Astrocyte (in vitro differentiated cells and primary cell): ENCODE measurements around the gene IGFN1. TPM values are rescaled to one million over a fixed set of nuclear protein-coding genes. Genes with fewer than 3 reads are reported as not detected.
"Not testable (repeated sequence)": the region's sequence is repeated elsewhere in the genome, so short reads cannot be mapped to it uniquely, and the experiment has no call there.

ENCODE experiments used
- DNase-seq: peaks from one replicate; pipeline ENCODE4 v3.0.0-alpha.2; 2010; ENCODE audit warnings: low read depth
- FAIRE-seq: peaks from 2 replicates; lab custom pipeline; 2011; peaks lifted over from hg19 to GRCh38; lab: Jason Lieb, UNC
- H2AFZ ChIP-seq: 2 replicates; pipeline ENCODE4 v1.6.0; 2012; ENCODE audit warnings: low read depth, low read length, inconsistent platforms
- H3K27ac ChIP-seq: 2 replicates; pipeline ENCODE4 v1.5.1; 2011; ENCODE audit warnings: low read depth, low read length, inconsistent platforms
- H3K27me3 ChIP-seq: 2 replicates; pipeline ENCODE4 v1.6.0; 2011; ENCODE audit warnings: low read length, inconsistent platforms; ENCODE audit not compliant: insufficient read depth
- H3K36me3 ChIP-seq: 2 replicates; pipeline ENCODE4 v1.5.1; 2011; ENCODE audit warnings: low read length, inconsistent platforms; ENCODE audit not compliant: insufficient read depth
- H3K4me1 ChIP-seq: 2 replicates; pipeline ENCODE4 v1.5.1; 2011; ENCODE audit warnings: low read length, inconsistent platforms; ENCODE audit not compliant: insufficient read depth
- H3K4me2 ChIP-seq: 2 replicates; pipeline ENCODE4 v1.6.0; 2012; ENCODE audit warnings: low read length, inconsistent platforms
- H3K4me3 ChIP-seq: 2 replicates; pipeline ENCODE4 v1.5.1; 2011; ENCODE audit warnings: low read depth, mild to moderate bottlenecking, low read length, inconsistent platforms; ENCODE audit not compliant: insufficient read depth
- H3K79me2 ChIP-seq: 2 replicates; pipeline ENCODE4 v1.6.0; 2012; ENCODE audit warnings: mild to moderate bottlenecking, low read length, inconsistent platforms; ENCODE audit not compliant: insufficient read depth
- H3K9ac ChIP-seq: 2 replicates; pipeline ENCODE4 v1.6.0; 2012; ENCODE audit warnings: mild to moderate bottlenecking, low read length, inconsistent platforms
- H3K9me3 ChIP-seq: 2 replicates; pipeline ENCODE4 v1.5.1; 2012; ENCODE audit warnings: low read depth, mild to moderate bottlenecking, low read length, inconsistent platforms; ENCODE audit not compliant: insufficient read depth
- H4K20me1 ChIP-seq: 2 replicates; pipeline ENCODE4 v1.6.0; 2012; ENCODE audit warnings: low read length, inconsistent platforms; ENCODE audit not compliant: insufficient read depth
- H3K27ac Mint-ChIP-seq: one replicate; pipeline ENCODE4 v1.8.0; 2021; ENCODE audit warnings: mild to moderate bottlenecking, mixed read lengths; ENCODE audit not compliant: unreplicated experiment
- H3K27me3 Mint-ChIP-seq: one replicate; pipeline ENCODE4 v1.8.0; 2021; ENCODE audit warnings: low read depth, mixed read lengths; ENCODE audit not compliant: unreplicated experiment
- H3K36me3 Mint-ChIP-seq: one replicate; pipeline ENCODE4 v1.8.0; 2021; ENCODE audit warnings: low read depth, mixed read lengths; ENCODE audit not compliant: unreplicated experiment
- H3K4me1 Mint-ChIP-seq: one replicate; pipeline ENCODE4 v1.8.0; 2021; ENCODE audit warnings: low read depth, mixed read lengths; ENCODE audit not compliant: unreplicated experiment
- H3K4me3 Mint-ChIP-seq: one replicate; pipeline ENCODE4 v1.8.0; 2021; ENCODE audit warnings: mild to moderate bottlenecking, moderate library complexity, mixed read lengths; ENCODE audit not compliant: unreplicated experiment
- H3K9me3 Mint-ChIP-seq: one replicate; pipeline ENCODE4 v1.8.0; 2021; ENCODE audit warnings: mild to moderate bottlenecking, mixed read lengths; ENCODE audit not compliant: unreplicated experiment
- CTCF ChIP-seq: IDR thresholded peaks from 2 replicates; pipeline ENCODE4 v1.5.1; 2011; ENCODE audit warnings: low read depth, mild to moderate bottlenecking, inconsistent platforms, low read length, moderate library complexity; ENCODE audit not compliant: insufficient read depth
- EZH2 ChIP-seq: IDR thresholded peaks from 2 replicates; pipeline ENCODE4 v1.6.1; 2012; ENCODE audit warnings: mild to moderate bottlenecking, low read length, inconsistent platforms; ENCODE audit not compliant: insufficient read depth
- total RNA-seq: library from RNA; stranded (reverse); gene quantifications from 2 replicates; pipeline ENCODE4 v1.2.1, GENCODE V29; 2021

The IGFN1 gene
- total RNA-seq, 1 donor from 2014 or later = 0.02 TPM

GRCh38 chr1:201229771-201230635 lies 39.4 kb downstream of the IGFN1 start:
- no peak overlapping the region for H3K27ac ChIP-seq
- Mint-ChIP-seq H3K4me3 (no peak overlapping the region), H3K36me3 (no peaks in the 10 kb centered on the region), H3K4me1 (peaks cover 8% of the 10 kb centered on the region), H3K27ac (no peak overlapping the region), H3K9me3 (peaks cover 6% of the 10 kb centered on the region), H3K27me3 (peaks cover 33% of the 10 kb centered on the region)
- no peak overlapping the region for H3K4me3 ChIP-seq
- H3K9me3 ChIP-seq = no peaks in the 10 kb centered on the region
- no peak for TF ChIP-seq EZH2
- TF ChIP-seq CTCF = peak; percentile 20
- H4K20me1 ChIP-seq = no peaks in the 10 kb centered on the region
- H3K9ac ChIP-seq = no peak overlapping the region
- no peaks in the 10 kb centered on the region for H3K36me3 ChIP-seq
- no peak overlapping the region for H2AFZ ChIP-seq
- peak overlapping the region; percentile 14 for H3K4me2 ChIP-seq
- DNase-seq (peak; percentile 53), FAIRE-seq (no peak)
- peaks cover 15% of the 10 kb centered on the region for H3K4me1 ChIP-seq
- H3K27me3 ChIP-seq = peaks cover 2% of the 10 kb centered on the region
- H3K79me2 ChIP-seq = no peaks in the 10 kb centered on the region

- no peaks in the 10 kb centered on the region for H3K9me3 ChIP-seq
- TF ChIP-seq EZH2 (no peak), CTCF (no peak)
- Mint-ChIP-seq H3K36me3 (no peaks in the 10 kb centered on the region), H3K27ac (no peak overlapping the region), H3K27me3 (peaks cover 27% of the 10 kb centered on the region), H3K9me3 (peaks cover 6% of the 10 kb centered on the region), H3K4me1 (peaks cover 8% of the 10 kb centered on the region), H3K4me3 (no peak overlapping the region)
- H3K4me2 ChIP-seq = peak overlapping the region; percentile 14
- H4K20me1 ChIP-seq = no peaks in the 10 kb centered on the region
- peaks cover 15% of the 10 kb centered on the region for H3K4me1 ChIP-seq
- no peaks in the 10 kb centered on the region for H3K36me3 ChIP-seq
- no peak overlapping the region for H3K27ac ChIP-seq
- H3K79me2 ChIP-seq = no peaks in the 10 kb centered on the region
- no peak overlapping the region for H2AFZ ChIP-seq
- no peak overlapping the region for H3K9ac ChIP-seq
- FAIRE-seq (no peak), DNase-seq (no peak)
- H3K4me3 ChIP-seq = no peak overlapping the region
- H3K27me3 ChIP-seq = peaks cover 2% of the 10 kb centered on the region
Measured at GRCh38 chr1:201230676-201231075, 40.1 kb downstream of the IGFN1 start.

GRCh38 chr1:201239646-201240045 lies 49.0 kb downstream of the IGFN1 start:
- H3K4me1 ChIP-seq, H3K4me1 Mint-ChIP-seq, H3K36me3 ChIP-seq, H3K9me3 Mint-ChIP-seq, H3K27ac Mint-ChIP-seq, H3K79me2 ChIP-seq, H3K36me3 Mint-ChIP-seq, H3K4me2 ChIP-seq, H3K27ac ChIP-seq, H3K4me3 Mint-ChIP-seq, H3K9ac ChIP-seq, H4K20me1 ChIP-seq, DNase-seq, H2AFZ ChIP-seq, H3K4me3 ChIP-seq, FAIRE-seq, H3K9me3 ChIP-seq: not testable (repeated sequence)
- H3K27me3 Mint-ChIP-seq = peaks cover 10% of the 10 kb centered on the region
- peaks cover 24% of the 10 kb centered on the region for H3K27me3 ChIP-seq
